ENCODE data around the gene KIAA0753. TPM values are rescaled to one million over a fixed set of nuclear protein-coding genes. Genes with fewer than 3 reads are reported as not detected.

The KIAA0753 gene
- total and polyA plus RNA-seq, 10 of the 15 experiments (the other 5 are each of a cell fraction or from before 2014, with no cell fraction given): 2.2 to 15.2 (median 7.7) TPM

DNA sequence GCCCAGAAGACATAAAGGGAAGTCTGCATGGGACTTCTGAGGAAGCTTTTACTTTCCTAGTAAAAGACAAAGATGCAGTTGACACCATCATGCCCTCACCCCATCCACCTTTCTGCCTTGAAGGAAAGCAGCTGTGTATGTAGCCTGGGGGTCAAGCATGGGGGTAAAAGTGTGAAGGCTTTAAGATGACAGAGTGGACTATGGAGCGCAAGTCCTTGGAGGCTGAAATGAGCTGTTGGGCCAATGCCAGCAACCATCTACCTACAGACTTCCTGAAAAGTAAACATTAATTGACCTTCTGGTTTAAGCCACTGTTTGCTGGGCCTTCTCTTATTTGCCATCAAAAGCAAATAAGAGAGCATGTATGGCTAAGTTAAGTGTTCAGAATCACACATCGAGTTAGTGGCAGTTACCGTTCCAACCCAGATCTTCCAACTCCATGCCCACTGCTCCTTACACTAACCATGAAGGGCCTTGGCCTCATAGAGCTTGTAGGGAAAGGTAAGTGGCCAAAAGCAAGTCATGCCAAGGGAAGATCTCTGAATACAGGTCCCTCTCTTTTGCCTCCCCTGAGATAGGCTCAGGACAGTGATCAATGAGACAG, 42.7 kb upstream of the KIAA0753 start (continued):
- TF ChIP-seq USF1 (IDR thresholded peaks at IDR 0.05; ENCODE audit: borderline replicate concordance, extremely low read length, insufficient read depth, low read depth, low read length) (no peak), EED (IDR thresholded peaks at IDR 0.05; ENCODE audit: low read depth) (no peak), ESRRA (IDR thresholded peaks at IDR 0.05; ENCODE audit: low read length) (no peak), PML (IDR thresholded peaks at IDR 0.05; ENCODE audit: low read length) (no peak), ZSCAN29 (IDR thresholded peaks at IDR 0.05) (no peak), ZNF274 (IDR thresholded peaks at IDR 0.05; ENCODE audit: insufficient read depth, insufficient read length) (no peak), MYC (IDR thresholded peaks at IDR 0.05; ENCODE audit: insufficient read depth, insufficient read length, insufficient replicate concordance, low read length, severe bottlenecking) (no peak)

GRCh38 chr17:6682339-6682738, 41.8 kb upstream of the KIAA0753 start:
- Histone ChIP-seq H4K20me1 (ENCODE audit: control insufficient read depth, insufficient read depth) (no peaks in the 10 kb centered on the region), H3K27ac (ENCODE audit: control insufficient read depth, insufficient read depth) (no peak overlapping the region), H3K4me1 (ENCODE audit: control insufficient read depth, insufficient read depth, low read length) (peaks cover 3% of the 10 kb centered on the region; the same call in 1 of the 2 replicates), H3K4me3 (no peak overlapping the region), H3K9me3 (replicated peaks; ENCODE audit: control insufficient read depth, insufficient read depth, low read length) (no peaks in the 10 kb centered on the region), H3K27me3 (replicated peaks in 1 of 2; ENCODE audit: control insufficient read depth in 2 of 2, insufficient read depth in 2 of 2, low read length in 1 of 2) (peaks cover 0 to 2% of the 10 kb centered on the region in 2 experiments; a peak in 3 of 4 replicates), H3K36me3 (ENCODE audit: control insufficient read depth in 2 of 2, insufficient read depth in 2 of 2, low read length in 1 of 2) (no peaks in the 10 kb centered on the region), H3K79me2 (ENCODE audit: control insufficient read depth, insufficient read depth, low read length) (no peaks in the 10 kb centered on the region), H3K9ac (ENCODE audit: control insufficient read depth, insufficient read depth, low read length) (no peak overlapping the region), H2AFZ (ENCODE audit: control insufficient read depth, low read depth, low read length) (no peak overlapping the region), H3K4me2 (ENCODE audit: control insufficient read depth, insufficient read depth) (no peak overlapping the region)
- no peak for DNase-seq (ENCODE audit: low read depth, low spot score)
- no TSS peak for BruUV-seq (replicated peaks)
- WGBS (ENCODE audit: insufficient coverage, insufficient replicate concordance, low lambda C conversion rate, missing lambda C conversion rate): 11% methylated on average over 4 of the region's 4 CpGs
- CTCF ChIA-PET: interaction anchor here (0.7 to 0.8 kb wide), 2 partner anchors 15 to 322 kb away, joined by 3 read pairs; no protein-coding TSS in a partner anchor
- no peak for FAIRE-seq
- in situ Hi-C loops (cut with MboI): no loop called here
- intact Hi-C loops (cut with micrococcal nuclease; ENCODE audit: unreplicated experiment): no loop called here
- ATAC-seq: no peak
- POLR2A ChIA-PET: no interaction called here
- TF ChIP-seq, protein P1, sequence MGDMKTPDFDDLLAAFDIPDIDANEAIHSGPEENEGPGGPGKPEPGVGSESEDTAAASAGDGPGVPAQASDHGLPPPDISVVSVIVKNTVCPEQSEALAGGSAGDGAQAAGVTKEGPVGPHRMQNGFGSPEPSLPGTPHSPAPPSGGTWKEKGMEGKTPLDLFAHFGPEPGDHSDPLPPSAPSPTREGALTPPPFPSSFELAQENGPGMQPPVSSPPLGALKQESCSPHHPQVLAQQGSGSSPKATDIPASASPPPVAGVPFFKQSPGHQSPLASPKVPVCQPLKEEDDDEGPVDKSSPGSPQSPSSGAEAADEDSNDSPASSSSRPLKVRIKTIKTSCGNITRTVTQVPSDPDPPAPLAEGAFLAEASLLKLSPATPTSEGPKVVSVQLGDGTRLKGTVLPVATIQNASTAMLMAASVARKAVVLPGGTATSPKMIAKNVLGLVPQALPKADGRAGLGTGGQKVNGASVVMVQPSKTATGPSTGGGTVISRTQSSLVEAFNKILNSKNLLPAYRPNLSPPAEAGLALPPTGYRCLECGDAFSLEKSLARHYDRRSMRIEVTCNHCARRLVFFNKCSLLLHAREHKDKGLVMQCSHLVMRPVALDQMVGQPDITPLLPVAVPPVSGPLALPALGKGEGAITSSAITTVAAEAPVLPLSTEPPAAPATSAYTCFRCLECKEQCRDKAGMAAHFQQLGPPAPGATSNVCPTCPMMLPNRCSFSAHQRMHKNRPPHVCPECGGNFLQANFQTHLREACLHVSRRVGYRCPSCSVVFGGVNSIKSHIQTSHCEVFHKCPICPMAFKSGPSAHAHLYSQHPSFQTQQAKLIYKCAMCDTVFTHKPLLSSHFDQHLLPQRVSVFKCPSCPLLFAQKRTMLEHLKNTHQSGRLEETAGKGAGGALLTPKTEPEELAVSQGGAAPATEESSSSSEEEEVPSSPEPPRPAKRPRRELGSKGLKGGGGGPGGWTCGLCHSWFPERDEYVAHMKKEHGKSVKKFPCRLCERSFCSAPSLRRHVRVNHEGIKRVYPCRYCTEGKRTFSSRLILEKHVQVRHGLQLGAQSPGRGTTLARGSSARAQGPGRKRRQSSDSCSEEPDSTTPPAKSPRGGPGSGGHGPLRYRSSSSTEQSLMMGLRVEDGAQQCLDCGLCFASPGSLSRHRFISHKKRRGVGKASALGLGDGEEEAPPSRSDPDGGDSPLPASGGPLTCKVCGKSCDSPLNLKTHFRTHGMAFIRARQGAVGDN (IDR thresholded peaks at IDR 0.05): no peak
- TF ChIP-seq CHD4 (IDR thresholded peaks at IDR 0.05): no peak
- SMC1A ChIA-PET (ENCODE audit: uncharacterized antibody, unreplicated experiment): no interaction called here
- RAD21 ChIA-PET (ENCODE audit: unreplicated experiment): no interaction called here
